Measurements from ENCODE around the gene ANLN. TPM values are rescaled to one million over a fixed set of nuclear protein-coding genes. Genes with fewer than 3 reads are reported as not detected.

Gene ANLN
- total and polyA plus RNA-seq, 2 experiments from 2014 or later, result 8.2 to 31.3 TPM

DNA sequence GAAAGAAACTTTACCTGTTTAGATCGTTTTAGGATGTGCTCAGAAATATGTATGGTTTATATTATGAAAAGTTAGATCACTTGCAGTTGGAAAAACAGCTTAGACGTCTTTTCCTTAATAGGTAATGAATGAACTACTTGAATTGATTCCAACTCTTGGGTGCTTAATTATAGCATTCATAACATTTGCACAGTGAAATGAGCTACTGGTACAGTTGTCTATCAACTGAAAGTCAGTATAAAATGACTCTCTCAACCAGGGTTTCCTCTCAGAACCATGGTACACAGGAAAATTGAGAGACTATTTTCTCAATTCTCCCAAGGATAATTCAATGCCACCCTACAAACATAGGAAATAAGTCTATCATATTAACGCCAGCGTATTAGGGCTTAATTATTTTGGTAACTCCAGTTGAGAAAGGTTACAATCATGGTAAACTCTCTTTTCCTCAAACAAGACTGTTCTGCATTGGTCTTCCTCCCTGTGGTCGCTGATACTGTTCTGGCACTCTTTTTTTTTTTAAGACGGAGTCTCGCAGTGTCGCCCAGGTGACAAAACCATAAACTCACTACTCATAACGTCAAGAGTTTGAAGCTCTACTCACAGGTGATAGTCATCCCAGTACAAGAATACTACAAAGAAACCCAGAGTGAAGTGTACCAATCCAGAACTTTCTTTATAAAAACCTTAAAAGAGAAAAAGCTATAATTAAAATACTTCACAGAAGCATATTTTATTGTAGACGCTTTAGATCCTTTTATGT, 2.0 kb downstream of the ANLN start:
- Histone ChIP-seq H4K20me1 (ENCODE audit: insufficient read depth, poor library complexity, severe bottlenecking) (no peaks in the 10 kb centered on the region), H3K36me3 (replicated peaks; ENCODE audit: insufficient read depth, low read depth) (no peaks in the 10 kb centered on the region), H3K4me2 (peak overlapping the region; percentile 87), H3K9me3 (ENCODE audit: low read depth) (no peaks in the 10 kb centered on the region), H2AFZ (peak overlapping the region; percentile 75), H3K79me2 (peaks cover 51% of the 10 kb centered on the region), H3K27me3 (no peaks in the 10 kb centered on the region), H3K4me3 (no peak overlapping the region), H3K4me1 (ENCODE audit: insufficient read depth) (peaks cover 9% of the 10 kb centered on the region), H3K27ac (peak overlapping the region; percentile 68), H3K9me2 (replicated peaks; ENCODE audit: insufficient read depth) (no peaks in the 10 kb centered on the region)
- 57% methylated on average over 10 of the region's 10 CpGs for WGBS (ENCODE audit: low lambda C conversion rate, missing lambda C conversion rate)
- DNase-seq (ENCODE audit: low spot score), result no peak
- TF ChIP-seq, protein P1, sequence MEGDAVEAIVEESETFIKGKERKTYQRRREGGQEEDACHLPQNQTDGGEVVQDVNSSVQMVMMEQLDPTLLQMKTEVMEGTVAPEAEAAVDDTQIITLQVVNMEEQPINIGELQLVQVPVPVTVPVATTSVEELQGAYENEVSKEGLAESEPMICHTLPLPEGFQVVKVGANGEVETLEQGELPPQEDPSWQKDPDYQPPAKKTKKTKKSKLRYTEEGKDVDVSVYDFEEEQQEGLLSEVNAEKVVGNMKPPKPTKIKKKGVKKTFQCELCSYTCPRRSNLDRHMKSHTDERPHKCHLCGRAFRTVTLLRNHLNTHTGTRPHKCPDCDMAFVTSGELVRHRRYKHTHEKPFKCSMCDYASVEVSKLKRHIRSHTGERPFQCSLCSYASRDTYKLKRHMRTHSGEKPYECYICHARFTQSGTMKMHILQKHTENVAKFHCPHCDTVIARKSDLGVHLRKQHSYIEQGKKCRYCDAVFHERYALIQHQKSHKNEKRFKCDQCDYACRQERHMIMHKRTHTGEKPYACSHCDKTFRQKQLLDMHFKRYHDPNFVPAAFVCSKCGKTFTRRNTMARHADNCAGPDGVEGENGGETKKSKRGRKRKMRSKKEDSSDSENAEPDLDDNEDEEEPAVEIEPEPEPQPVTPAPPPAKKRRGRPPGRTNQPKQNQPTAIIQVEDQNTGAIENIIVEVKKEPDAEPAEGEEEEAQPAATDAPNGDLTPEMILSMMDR (IDR thresholded peaks at IDR 0.05; ENCODE audit: poor library complexity), result no peak
- TF ChIP-seq EZH2 (IDR thresholded peaks at IDR 0.05; ENCODE audit: borderline replicate concordance) (no peak), EZH2phosphoT487 (IDR thresholded peaks at IDR 0.05; ENCODE audit: low read depth, severe bottlenecking, unreplicated experiment) (no peak)

DNA sequence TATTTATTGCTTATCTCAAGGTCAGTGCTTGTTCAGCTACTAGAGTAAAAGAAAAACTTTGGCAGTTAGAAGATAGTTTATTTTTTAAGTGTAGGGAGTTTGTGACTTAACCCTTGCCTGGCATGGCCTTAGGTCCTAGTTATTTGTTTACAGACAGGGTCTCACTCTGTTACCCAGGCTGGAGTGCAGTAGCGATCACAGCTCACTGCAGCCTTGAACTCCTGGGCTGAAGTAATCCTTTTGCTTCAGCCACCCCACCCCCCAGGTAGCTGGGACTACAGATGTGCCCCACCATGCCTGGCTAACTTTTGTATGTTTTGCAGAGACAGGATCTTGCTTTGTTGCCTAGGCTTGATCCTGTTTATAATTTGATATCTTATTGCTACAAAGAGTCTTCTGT, 4.2 kb downstream of the ANLN start:
- WGBS (ENCODE audit: low lambda C conversion rate, missing lambda C conversion rate), result 56% methylated on average over 1 of the region's 1 CpG

DNA sequence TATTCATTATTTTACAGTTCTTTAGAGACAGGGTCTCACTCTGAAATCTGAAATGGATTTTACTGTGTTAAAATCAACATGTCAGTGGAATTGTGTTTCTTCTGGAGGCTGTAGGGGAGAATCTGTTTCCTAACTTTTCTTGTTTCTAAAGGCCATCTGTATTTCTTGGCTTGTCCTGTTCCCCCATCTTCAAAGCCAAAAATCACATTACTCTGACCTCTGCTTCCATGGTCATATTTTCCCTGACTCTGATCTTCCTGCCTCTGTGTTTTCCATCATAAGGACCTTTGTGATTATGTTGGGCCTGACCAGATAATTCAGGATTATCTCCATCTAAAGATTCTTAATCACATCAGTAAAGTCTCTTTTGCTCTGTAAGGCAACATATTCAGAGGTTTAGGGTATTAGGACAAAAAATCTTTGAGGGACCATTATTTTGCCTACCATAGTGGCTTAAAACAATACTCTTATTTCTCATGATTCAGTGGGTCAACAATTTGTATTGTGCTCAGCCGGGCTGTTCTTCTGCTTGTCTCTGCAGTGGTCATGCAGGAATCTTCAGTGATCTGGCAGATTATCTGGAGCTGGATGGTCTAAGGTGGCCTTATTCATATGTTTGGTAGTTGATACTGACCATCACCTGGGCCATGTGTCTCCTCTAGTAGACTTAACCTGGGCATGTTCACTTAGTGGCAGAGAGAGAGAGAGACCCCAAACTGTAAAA, 5.7 kb downstream of the ANLN start:
- no peak for TF ChIP-seq EZH2 (IDR thresholded peaks at IDR 0.05; ENCODE audit: borderline replicate concordance)
- no peak for TF ChIP-seq EZH2phosphoT487 (IDR thresholded peaks at IDR 0.05; ENCODE audit: low read depth, severe bottlenecking, unreplicated experiment)
- TF ChIP-seq, protein P1 (IDR thresholded peaks at IDR 0.05; ENCODE audit: poor library complexity), result no peak
- no peak overlapping the region for H3K27ac ChIP-seq
- H3K4me2 ChIP-seq, result no peak overlapping the region
- H3K4me3 ChIP-seq, result no peak overlapping the region
- DNase-seq (ENCODE audit: low spot score), result no peak
- no peak overlapping the region for H2AFZ ChIP-seq
- peaks cover 9% of the 10 kb centered on the region for H3K4me1 ChIP-seq (ENCODE audit: insufficient read depth)
- no peaks in the 10 kb centered on the region for H4K20me1 ChIP-seq (ENCODE audit: insufficient read depth, poor library complexity, severe bottlenecking)
- 96% methylated on average over 1 of the region's 1 CpG for WGBS (ENCODE audit: low lambda C conversion rate, missing lambda C conversion rate)
- no peaks in the 10 kb centered on the region for H3K36me3 ChIP-seq (replicated peaks; ENCODE audit: insufficient read depth, low read depth)
- no peaks in the 10 kb centered on the region for H3K27me3 ChIP-seq
- H3K79me2 ChIP-seq, result peaks cover 56% of the 10 kb centered on the region
- H3K9me2 ChIP-seq (replicated peaks; ENCODE audit: insufficient read depth), result no peaks in the 10 kb centered on the region
- no peaks in the 10 kb centered on the region for H3K9me3 ChIP-seq (ENCODE audit: low read depth)

More for the DNA sequence above, 4.2 kb downstream of the ANLN start:
- no peaks in the 10 kb centered on the region for H3K36me3 ChIP-seq (replicated peaks; ENCODE audit: insufficient read depth, low read depth)
- H3K79me2 ChIP-seq, result peaks cover 56% of the 10 kb centered on the region
- H3K4me2 ChIP-seq, result no peak overlapping the region
- no peaks in the 10 kb centered on the region for H3K9me3 ChIP-seq (ENCODE audit: low read depth)
- H3K27ac ChIP-seq, result no peak overlapping the region
- H2AFZ ChIP-seq, result no peak overlapping the region
- no peak for DNase-seq (ENCODE audit: low spot score)
- peaks cover 9% of the 10 kb centered on the region for H3K4me1 ChIP-seq (ENCODE audit: insufficient read depth)
- H3K27me3 ChIP-seq, result no peaks in the 10 kb centered on the region
- TF ChIP-seq EZH2 (IDR thresholded peaks at IDR 0.05; ENCODE audit: borderline replicate concordance), result no peak
- TF ChIP-seq, protein P1 (IDR thresholded peaks at IDR 0.05; ENCODE audit: poor library complexity), result no peak
- no peak for TF ChIP-seq EZH2phosphoT487 (IDR thresholded peaks at IDR 0.05; ENCODE audit: low read depth, severe bottlenecking, unreplicated experiment)
- H3K9me2 ChIP-seq (replicated peaks; ENCODE audit: insufficient read depth), result no peaks in the 10 kb centered on the region
- no peaks in the 10 kb centered on the region for H4K20me1 ChIP-seq (ENCODE audit: insufficient read depth, poor library complexity, severe bottlenecking)
- no peak overlapping the region for H3K4me3 ChIP-seq

All from hepatocyte (in vitro differentiated cells).